Epithelial cell of esophagus (primary cell): Measurements from ENCODE around the gene GANAB.

Experiments used
- DNase-seq: peaks from one replicate; pipeline ENCODE4 v3.0.0; 2010; ENCODE audit warnings: low read depth
- H3K4me3 ChIP-seq: 2 replicates; pipeline ENCODE4 v1.5.1; 2011; ENCODE audit warnings: mild to moderate bottlenecking, low read length, control low read depth
- CTCF ChIP-seq: IDR thresholded peaks from 2 replicates; pipeline ENCODE4 v1.5.1; 2011; ENCODE audit warnings: low read depth, mild to moderate bottlenecking, low read length, control low read depth, inconsistent platforms; ENCODE audit not compliant: insufficient read depth; ENCODE audit errors: missing control alignments

Gene GANAB

GRCh38 chr11:62649486-62649885, 3.1 kb upstream of the GANAB start:
- TF ChIP-seq CTCF: no peak
- no peak for DNase-seq
- H3K4me3 ChIP-seq: no peak overlapping the region

GRCh38 chr11:62648967-62649364, 2.6 kb upstream of the GANAB start:
- no peak for DNase-seq
- no peak for TF ChIP-seq CTCF
- H3K4me3 ChIP-seq: no peak overlapping the region

GRCh38 chr11:62648185-62648966, 2.0 kb upstream of the GANAB start:
- no peak for TF ChIP-seq CTCF
- DNase-seq: no peak
- H3K4me3 ChIP-seq: no peak overlapping the region

- no peak for DNase-seq
- no peak overlapping the region for H3K4me3 ChIP-seq
- no peak for TF ChIP-seq CTCF
These were observed 1.2 kb upstream of the GANAB start for GRCh38 chr11:62647609-62648005.

- TF ChIP-seq CTCF: no peak
- no peak for DNase-seq
- no peak overlapping the region for H3K4me3 ChIP-seq
These were observed 604 bp upstream of the GANAB start for GRCh38 chr11:62646825-62647608.

GRCh38 chr11:62645671-62645945, 805 bp downstream of the GANAB start:
- no peak for DNase-seq
- H3K4me3 ChIP-seq: peak overlapping the region; percentile 79
- TF ChIP-seq CTCF: no peak

- TF ChIP-seq CTCF: no peak
- DNase-seq: no peak
- H3K4me3 ChIP-seq: no peak overlapping the region
These were observed 2.2 kb downstream of the GANAB start for GRCh38 chr11:62644220-62644619.
